Measurements from ENCODE around the gene CXXC1.
A peak's percentile ranks its signal among the peaks of the same experiment; 100 is the strongest.
"Not testable (repeated sequence)": the region's sequence is repeated elsewhere in the genome, so short reads cannot be mapped to it uniquely, and the experiment has no call there.

Gene CXXC1

DNA sequence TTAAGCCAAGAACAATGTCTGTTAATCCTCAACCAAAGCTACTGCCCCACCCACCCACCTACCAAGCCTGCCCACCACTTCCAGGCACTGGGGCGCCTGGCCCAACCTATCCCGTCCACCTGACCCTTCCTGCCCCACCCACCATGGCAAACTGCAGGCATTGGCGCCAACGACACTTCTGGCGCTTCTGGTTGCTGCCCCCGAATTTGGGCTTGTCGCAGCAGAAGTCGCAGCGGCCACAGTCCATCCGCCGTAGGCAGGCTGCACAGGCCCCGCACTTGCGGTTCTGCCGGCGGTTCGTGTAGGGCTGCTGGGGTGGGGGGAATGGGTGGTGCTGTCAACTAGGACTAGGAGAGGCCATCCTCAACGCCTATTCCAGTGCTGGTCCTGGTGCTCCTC lies 13.4 kb downstream of the CXXC1 start:
- DNase-seq, result no peak

DNA sequence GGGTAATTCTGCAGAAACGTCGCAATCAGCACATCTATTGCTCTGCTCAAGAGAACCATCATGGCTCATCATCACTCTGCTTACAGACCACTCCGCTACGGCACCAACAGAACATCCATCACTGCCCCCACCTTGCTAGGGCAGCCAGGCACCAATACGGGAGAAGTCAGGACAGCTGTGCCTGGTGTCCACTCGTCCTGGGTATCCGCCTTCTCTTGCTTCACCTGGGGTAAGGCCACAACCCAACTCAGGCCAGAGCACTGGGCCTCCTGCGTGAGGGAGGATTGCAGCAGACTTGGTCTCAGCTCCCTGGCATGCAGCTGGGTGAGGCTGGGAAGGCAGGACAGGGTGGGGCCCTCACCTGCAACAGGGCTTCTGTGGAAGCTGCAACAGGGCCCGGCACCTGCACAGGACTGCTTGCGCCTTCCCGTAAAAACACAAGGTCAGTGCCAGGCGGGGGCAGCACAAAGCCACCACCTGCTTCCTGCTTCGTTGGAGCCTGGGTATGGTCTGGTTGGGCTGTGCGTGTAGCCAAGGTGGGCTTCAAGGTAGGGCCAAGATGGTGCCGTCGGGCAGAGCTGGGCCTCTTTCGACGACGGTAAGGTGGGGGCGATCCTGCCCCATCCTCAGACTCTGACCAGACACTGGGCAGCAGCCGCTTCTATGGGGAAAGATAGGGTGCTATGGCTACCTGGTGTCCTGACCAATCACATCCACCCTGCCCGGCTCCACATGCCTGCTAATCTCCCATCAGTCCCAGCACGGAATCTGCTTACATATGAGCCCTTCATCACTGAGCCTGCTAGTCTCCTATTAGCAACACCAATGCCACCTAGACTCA lies 14.1 kb downstream of the CXXC1 start:
- DNase-seq, result no peak

DNA sequence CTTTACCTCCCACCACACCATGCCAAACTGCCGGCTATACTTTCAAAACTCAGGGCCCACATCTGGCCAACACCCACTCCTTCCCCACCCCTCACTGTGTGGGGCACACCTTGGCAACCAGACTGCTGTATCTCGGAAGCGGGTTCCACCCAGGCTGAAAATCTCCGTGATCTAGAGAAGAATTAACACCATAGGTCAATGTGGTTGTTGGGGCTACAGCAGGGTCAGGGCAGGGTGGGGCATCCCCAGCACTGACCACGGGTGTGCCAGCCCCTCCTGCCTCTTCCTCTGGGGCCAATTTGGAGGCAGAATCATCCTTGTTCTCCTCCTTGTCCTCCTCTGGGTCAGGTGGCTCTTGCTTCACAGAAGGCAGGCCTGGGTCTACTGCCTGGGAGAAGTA lies 14.9 kb downstream of the CXXC1 start:
- DNase-seq, result no peak

DNA sequence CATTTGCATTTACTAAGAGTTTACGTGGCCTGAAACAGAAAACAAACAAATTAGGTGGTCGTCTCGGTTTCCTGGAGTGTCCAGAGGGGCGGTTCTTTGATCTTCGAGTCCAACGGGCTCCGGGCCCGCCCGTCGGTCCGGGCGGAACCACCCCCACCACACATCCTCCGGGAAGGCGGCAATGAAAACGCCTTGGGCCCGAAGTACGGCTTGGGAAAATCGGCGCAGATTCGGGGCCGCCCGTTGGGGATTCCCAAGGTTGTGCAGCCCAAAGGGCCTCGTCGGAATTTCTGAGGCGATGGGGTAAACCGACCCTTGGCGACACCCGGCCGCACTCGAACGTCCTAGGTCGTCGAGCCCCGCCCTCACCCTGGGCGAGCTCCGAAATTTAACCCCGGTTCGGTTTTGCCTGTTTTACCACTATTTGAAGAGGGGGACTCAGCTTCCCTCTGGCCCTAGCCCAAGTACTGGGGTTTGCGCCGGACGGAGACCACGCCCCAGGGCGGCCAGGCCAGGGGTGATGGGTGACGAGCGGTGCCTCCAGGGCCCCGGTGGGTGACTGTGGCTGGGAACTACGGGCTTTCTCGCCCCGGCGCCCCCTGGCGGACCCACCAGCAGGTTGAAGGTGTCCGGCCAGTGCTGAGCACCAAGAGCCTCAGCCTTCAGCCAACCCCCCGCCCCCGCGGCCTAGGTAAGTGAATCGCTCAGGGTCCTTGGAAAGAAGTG lies 19.3 kb downstream of the CXXC1 start:
- no peak for DNase-seq

DNA sequence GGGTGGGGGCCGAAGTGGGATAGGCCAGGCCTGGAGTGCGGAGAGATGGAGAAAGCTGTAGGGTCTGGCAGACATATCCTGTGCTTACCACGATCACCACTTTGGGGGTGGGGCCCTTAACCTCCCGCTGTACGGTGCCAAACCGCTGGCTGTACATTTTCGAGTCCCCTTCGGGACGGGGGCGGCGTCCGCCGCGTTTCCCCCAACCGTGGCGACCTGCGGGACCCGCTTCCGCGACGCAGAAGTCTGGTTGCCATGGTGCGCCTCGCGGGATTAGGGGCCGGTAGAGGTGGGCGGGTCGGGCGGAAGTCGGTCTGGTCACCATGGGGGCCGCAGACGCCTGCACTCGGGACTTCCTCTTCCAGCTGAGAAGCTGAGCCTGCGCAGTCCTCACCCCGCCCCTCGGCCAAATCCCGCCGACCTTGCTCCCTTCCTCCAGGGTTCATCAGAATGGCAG lies 21.2 kb downstream of the CXXC1 start, which contains the start of gene CFAP53:
TSS of gene CFAP53 (minus strand) at position 248 of the 457 bp plus-strand sequence. CDS start at position 157, 91 bp downstream.
- DNase-seq, result peak; percentile 76

GRCh38 chr18:50262977-50263376 lies 24.5 kb downstream of the CXXC1 start:
- no peak for DNase-seq

DNA sequence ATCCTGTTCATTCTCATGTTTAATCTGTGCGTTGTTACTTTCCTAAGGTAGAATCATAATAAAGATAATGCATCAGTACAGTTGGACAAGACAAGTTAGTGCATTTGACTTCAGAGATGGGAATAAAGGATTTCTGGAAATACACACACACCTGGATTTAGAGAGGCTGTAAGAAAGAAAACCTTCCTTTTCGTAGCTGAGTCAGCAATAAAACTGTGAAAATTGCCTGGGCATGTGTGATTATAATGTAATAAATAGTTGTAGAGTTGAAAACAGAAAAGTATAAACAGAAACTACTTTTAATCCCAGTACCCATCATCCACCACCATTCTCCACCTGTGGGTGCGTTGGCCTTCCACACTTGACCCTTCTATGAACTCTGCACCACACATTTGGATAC lies 36.6 kb downstream of the CXXC1 start:
- DNase-seq, result no peak

DNA sequence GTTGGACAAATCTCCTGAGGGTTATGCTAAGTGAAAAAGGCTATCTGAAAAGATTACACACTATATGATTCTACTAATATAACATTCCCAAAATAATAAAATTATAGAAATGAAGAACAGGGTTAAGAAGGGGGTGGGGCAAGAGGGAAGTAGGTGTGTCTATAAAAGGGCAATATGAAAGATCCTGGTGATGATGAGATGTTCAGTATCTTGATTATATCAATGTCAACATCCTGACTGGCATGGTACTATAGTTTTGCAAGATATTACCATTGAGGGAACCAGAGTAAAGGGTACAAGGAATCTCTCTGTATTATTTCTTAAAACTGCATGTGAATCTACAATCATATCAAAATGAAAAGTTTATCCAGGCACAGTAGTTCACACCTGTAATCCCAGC lies 37.9 kb downstream of the CXXC1 start:
- DNase-seq, result no peak

- no peak for DNase-seq
Measured at GRCh38 chr18:50247561-50247960, 39.9 kb downstream of the CXXC1 start.

GRCh38 chr18:50241768-50242167 lies 45.7 kb downstream of the CXXC1 start:
- not testable (repeated sequence) for DNase-seq

GRCh38 chr18:50240080-50240563 lies 47.4 kb downstream of the CXXC1 start:
- no peak for DNase-seq

- DNase-seq, result no peak
Measured at GRCh38 chr18:50232419-50232818, 55.1 kb downstream of the CXXC1 start.
